MCF 10A (cell line): Measurements from ENCODE around the gene CSNK1A1L. TPM values are rescaled to one million over a fixed set of nuclear protein-coding genes. Genes with fewer than 3 reads are reported as not detected.

Experiments used
- BruUV-seq: library from RNA; stranded (reverse); fragments of 400-500 nt; replicated peaks from 2 replicates; lab custom pipeline; 2021; lab: Mats Ljungman, UMichigan
- CTCF ChIA-PET: fragments of 300-600 bp; sonication (Branson Sonifier 250); formaldehyde crosslinking; extraction: SDS; loops from one replicate; lab custom pipeline; 2021; ENCODE audit warnings: antibody characterized with exemption, inconsistent platforms; lab: Yijun Ruan, JAX
- POLR2A ChIA-PET: fragments of 300-600, 350-650 bp; sonication (Branson Sonifier 250); formaldehyde crosslinking; extraction: SDS; loops from one replicate; lab custom pipeline; 2020; ENCODE audit warnings: antibody characterized with exemption, inconsistent platforms; lab: Yijun Ruan, JAX
- DNase-seq: peaks from one replicate; pipeline ENCODE4 v3.0.0-alpha.2; 2018; ENCODE audit not compliant: unreplicated experiment
- H3K27ac Mint-ChIP-seq: one replicate; pipeline ENCODE4 v1.8.0; 2022; ENCODE audit warnings: mild to moderate bottlenecking, low read depth, mixed read lengths; ENCODE audit not compliant: unreplicated experiment
- H3K27me3 Mint-ChIP-seq: one replicate; pipeline ENCODE4 v1.8.0; 2022; ENCODE audit warnings: mixed read lengths; ENCODE audit not compliant: insufficient read depth, unreplicated experiment
- H3K36me3 Mint-ChIP-seq: one replicate; pipeline ENCODE4 v1.8.0; 2022; ENCODE audit warnings: mild to moderate bottlenecking, moderate library complexity, mixed read lengths; ENCODE audit not compliant: insufficient read depth, unreplicated experiment
- H3K4me1 Mint-ChIP-seq: one replicate; pipeline ENCODE4 v1.8.0; 2022; ENCODE audit warnings: mixed read lengths; ENCODE audit not compliant: insufficient read depth, unreplicated experiment
- H3K4me3 Mint-ChIP-seq: one replicate; pipeline ENCODE4 v1.8.0; 2022; ENCODE audit warnings: mild to moderate bottlenecking, moderate library complexity, mixed read lengths; ENCODE audit not compliant: unreplicated experiment
- H3K9me3 Mint-ChIP-seq: one replicate; pipeline ENCODE4 v1.8.0; 2022; ENCODE audit warnings: mixed read lengths; ENCODE audit not compliant: unreplicated experiment
- CTCF ChIP-seq: fragments of 200-600 bp; IDR thresholded peaks from one replicate; pipeline ENCODE4 v1.8.0; 2022; ENCODE audit warnings: antibody characterized with exemption, mild to moderate bottlenecking; ENCODE audit not compliant: unreplicated experiment
- intact Hi-C: fragments of 100-400 bp; cut with micrococcal nuclease; formaldehyde crosslinking; loops from 2 replicates; pipeline ENCODE4 v1.14.1; 2022
- total RNA-seq: library from RNA; stranded (reverse); gene quantifications from 2 replicates; pipeline ENCODE4 v1.2.3, GENCODE V29; 2022

The CSNK1A1L gene
- total RNA-seq, 1 experiment from 2014 or later = not detected

- Mint-ChIP-seq H3K9me3 (no peaks in the 10 kb centered on the region), H3K4me3 (no peak overlapping the region), H3K4me1 (no peaks in the 10 kb centered on the region), H3K27ac (no peak overlapping the region), H3K27me3 (no peaks in the 10 kb centered on the region), H3K36me3 (no peaks in the 10 kb centered on the region)
- BruUV-seq = no TSS peak
- DNase-seq = no peak
- no peak for TF ChIP-seq CTCF
- POLR2A ChIA-PET = interaction anchor here (1.3 kb wide), 1 partner anchor 71 kb away, joined by 3 read pairs; no protein-coding TSS in a partner anchor
- intact Hi-C loops = loop anchor here (5.0 to 10.0 kb wide), 2 partner anchors 1514 to 1801 kb away; no protein-coding TSS in a partner anchor
- CTCF ChIA-PET = interaction anchor here (0.6 to 3.0 kb wide), 7 partner anchors 10 to 1471 kb away, joined by 3 to 7 read pairs (median 4); no protein-coding TSS in a partner anchor
Observed at GRCh38 chr13:37070956-37071355, 34.5 kb downstream of the CSNK1A1L start.

GRCh38 chr13:37070145-37070695 is 35.2 kb downstream of the CSNK1A1L start:
- no peaks in the 10 kb centered on the region for H3K27me3 Mint-ChIP-seq
- intact Hi-C loops = loop anchor here (5.0 to 10.0 kb wide), 2 partner anchors 1515 to 1802 kb away; no protein-coding TSS in a partner anchor
- no peaks in the 10 kb centered on the region for H3K36me3 Mint-ChIP-seq
- no peak overlapping the region for H3K27ac Mint-ChIP-seq
- CTCF ChIA-PET = interaction anchor here (0.6 to 3.0 kb wide), 11 partner anchors 11 to 1567 kb away, joined by 3 to 7 read pairs (median 3); no protein-coding TSS in a partner anchor
- no TSS peak for BruUV-seq
- POLR2A ChIA-PET = interaction anchor here (0.6 to 1.3 kb wide), 2 partner anchors 70 to 1509 kb away, joined by 3 read pairs; no protein-coding TSS in a partner anchor
- no peaks in the 10 kb centered on the region for H3K9me3 Mint-ChIP-seq
- no peaks in the 10 kb centered on the region for H3K4me1 Mint-ChIP-seq
- no peak overlapping the region for H3K4me3 Mint-ChIP-seq
- no peak for TF ChIP-seq CTCF
- no peak for DNase-seq

GRCh38 chr13:37069597-37070103 is 35.8 kb downstream of the CSNK1A1L start:
- ChIA-PET CTCF (interaction anchor here (0.6 to 3.0 kb wide), 9 partner anchors 12 to 1568 kb away, joined by 3 to 7 read pairs (median 3); partner anchors contain the start of genes ALG5 and POSTN), POLR2A (no interaction called here)
- Mint-ChIP-seq H3K4me3 (no peak overlapping the region), H3K27me3 (no peaks in the 10 kb centered on the region), H3K27ac (no peak overlapping the region), H3K9me3 (no peaks in the 10 kb centered on the region), H3K36me3 (no peaks in the 10 kb centered on the region), H3K4me1 (no peaks in the 10 kb centered on the region)
- DNase-seq = no peak
- no TSS peak for BruUV-seq
- intact Hi-C loops = loop anchor here (5.0 to 10.0 kb wide), 3 partner anchors 212 to 1803 kb away; no protein-coding TSS in a partner anchor
- no peak for TF ChIP-seq CTCF

- TF ChIP-seq CTCF = peak; percentile 31
- BruUV-seq = no TSS peak
- no peaks in the 10 kb centered on the region for H3K9me3 Mint-ChIP-seq
- H3K27ac Mint-ChIP-seq = no peak overlapping the region
- H3K36me3 Mint-ChIP-seq = no peaks in the 10 kb centered on the region
- no peak for DNase-seq
- CTCF ChIA-PET = interaction anchor here (0.6 to 3.0 kb wide), 7 partner anchors 12 to 851 kb away, joined by 3 to 7 read pairs (median 3); partner anchors contain the start of genes ALG5 and POSTN
- POLR2A ChIA-PET = interaction anchor here (1.1 kb wide), 1 partner anchor 10 kb away, joined by 3 read pairs; the partner anchor contains the start of gene SUPT20H
- H3K4me3 Mint-ChIP-seq = no peak overlapping the region
- no peaks in the 10 kb centered on the region for H3K4me1 Mint-ChIP-seq
- intact Hi-C loops = loop anchor here (5.0 kb wide), 1 partner anchor 212 kb away; no protein-coding TSS in a partner anchor
- no peaks in the 10 kb centered on the region for H3K27me3 Mint-ChIP-seq
Observed at GRCh38 chr13:37068962-37069361, 36.5 kb downstream of the CSNK1A1L start.
